K562 treated with DMSO at 1 percent for 12 hours (cell line): ENCODE measurements around the gene KRTAP4-9. TPM values are rescaled to one million over a fixed set of nuclear protein-coding genes. Genes with fewer than 3 reads are reported as not detected.

Experiments used
- total RNA-seq: library from RNA; unstranded; fragments of 300-600 nt; gene quantifications from 2 replicates; pipeline ENCODE4 v1.2.3, GENCODE V29; 2022; ENCODE audit not compliant: insufficient read depth

Gene KRTAP4-9
- total RNA-seq = not detected in 2 replicates

DNA sequence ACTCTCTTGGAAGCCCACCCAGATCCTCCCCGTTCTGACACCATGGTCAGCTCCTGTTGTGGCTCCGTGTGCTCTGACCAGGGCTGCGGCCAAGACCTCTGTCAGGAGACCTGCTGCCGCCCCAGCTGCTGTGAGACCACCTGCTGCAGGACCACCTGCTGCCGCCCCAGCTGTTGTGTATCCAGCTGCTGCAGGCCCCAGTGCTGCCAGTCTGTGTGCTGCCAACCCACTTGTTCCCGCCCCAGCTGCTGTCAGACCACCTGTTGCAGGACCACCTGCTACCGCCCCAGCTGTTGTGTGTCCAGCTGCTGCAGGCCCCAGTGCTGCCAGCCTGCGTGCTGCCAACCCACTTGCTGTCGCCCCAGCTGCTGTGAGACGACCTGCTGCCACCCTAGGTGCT is at the start of gene KRTAP4-9:
Gene KRTAP4-9 (plus strand): TSS at position 43 of the 400 bp plus-strand sequence. CDS start 0 bp downstream, at position 43.

DNA sequence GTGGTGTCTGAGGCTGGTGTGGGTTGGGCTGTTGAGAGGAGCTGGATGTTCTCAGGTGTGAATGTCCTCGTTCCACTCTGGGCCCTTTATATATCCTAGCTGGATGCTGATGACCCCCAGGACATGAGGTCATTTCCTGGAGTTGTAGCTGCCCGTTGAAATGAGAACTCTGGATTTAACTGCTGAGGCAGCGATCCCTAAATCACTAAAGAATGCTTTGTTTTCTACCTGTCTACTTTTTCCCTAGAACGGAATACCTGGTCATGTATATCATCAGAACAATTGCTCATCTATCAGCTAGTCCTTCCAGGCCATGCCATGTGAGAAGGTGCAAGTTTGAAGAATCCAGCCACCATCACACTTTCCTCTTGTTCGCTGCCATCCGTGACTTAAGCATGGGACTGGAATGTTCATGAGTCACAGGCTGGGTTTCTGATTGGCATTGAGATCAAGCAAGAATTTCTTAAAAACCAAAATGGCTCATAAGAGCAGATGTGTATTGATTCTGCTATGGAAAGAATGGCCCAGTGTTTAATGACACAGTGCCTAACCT is 45.1 kb upstream of the KRTAP4-9 start, which contains the start of gene KRTAP2-3:
Gene KRTAP2-3 (minus strand): TSS at position 63 of the 553 bp plus-strand sequence. CDS start 64 bp downstream, outside the sequence.

DNA sequence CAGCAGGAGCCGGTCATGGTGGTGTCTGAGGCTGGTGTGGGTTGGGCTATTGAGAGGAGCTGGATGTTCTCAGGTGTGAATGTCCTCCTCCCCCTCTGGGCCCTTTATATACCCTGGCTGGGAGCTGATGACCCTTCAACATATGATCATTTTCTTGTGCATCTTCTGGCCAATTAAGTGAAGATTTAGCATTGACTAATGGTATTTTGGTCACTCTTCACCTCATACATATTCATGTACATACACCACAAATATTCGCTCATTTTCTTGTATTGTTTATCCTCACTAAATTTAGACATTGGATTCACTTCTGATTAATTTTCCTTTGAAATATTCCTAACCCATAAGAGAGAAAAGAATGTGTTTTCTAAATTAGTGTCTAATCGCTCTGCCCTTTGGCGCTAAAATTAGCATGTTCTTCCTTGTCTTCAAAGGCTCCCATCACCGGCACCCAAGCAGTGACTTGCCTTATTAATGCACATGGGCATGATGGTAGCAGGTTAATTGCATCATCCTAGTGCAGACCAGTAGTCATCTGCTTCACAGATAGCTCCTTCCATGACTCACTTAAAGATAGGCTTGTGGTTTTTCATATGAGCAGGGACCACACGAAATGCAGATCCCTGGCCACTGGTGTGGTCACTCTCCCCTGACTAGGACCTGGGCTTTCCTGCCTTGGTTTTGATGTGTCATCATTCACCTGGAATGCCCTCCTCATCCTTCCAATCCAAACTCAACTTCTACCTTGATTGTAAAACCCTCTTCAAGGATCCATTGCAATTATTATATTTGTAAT is 39.2 kb upstream of the KRTAP4-9 start, which contains the start of gene KRTAP2-4:
Gene KRTAP2-4 (minus strand): TSS at position 51 of the 796 bp plus-strand sequence. CDS start 34 bp downstream, at position 17.

DNA sequence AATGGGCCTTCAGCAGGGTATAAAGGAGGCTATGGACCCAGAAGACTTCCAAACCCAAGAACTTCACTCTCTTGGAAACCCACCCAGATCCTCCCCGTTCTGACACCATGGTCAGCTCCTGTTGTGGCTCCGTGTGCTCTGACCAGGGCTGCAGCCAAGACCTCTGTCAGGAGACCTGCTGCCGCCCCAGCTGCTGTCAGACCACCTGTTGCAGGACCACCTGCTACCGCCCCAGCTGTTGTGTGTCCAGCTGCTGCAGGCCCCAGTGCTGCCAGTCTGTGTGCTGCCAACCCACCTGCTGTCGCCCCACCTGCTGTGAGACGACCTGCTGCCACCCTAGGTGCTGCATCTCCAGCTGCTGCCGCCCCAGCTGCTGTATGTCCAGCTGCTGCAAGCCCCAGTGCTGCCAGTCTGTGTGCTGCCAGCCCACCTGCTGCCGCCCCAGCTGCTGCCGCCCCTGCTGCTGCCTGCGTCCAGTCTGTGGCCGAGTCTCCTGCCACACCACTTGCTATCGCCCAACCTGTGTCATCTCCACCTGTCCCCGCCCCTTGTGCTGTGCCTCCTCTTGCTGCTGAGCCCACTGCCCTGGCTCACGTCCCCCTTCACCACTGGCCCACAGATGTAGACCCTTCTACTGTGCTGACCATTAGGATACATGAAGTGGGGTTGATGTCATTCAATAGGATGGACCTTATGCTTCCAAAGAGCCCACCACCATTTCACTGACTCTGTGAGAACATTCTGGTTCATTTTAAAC is 20.9 kb upstream of the KRTAP4-9 start, which contains the start of gene KRTAP4-7:
Gene KRTAP4-7 (plus strand): TSS at position 51 of the 757 bp plus-strand sequence. CDS start 57 bp downstream, at position 108.

DNA sequence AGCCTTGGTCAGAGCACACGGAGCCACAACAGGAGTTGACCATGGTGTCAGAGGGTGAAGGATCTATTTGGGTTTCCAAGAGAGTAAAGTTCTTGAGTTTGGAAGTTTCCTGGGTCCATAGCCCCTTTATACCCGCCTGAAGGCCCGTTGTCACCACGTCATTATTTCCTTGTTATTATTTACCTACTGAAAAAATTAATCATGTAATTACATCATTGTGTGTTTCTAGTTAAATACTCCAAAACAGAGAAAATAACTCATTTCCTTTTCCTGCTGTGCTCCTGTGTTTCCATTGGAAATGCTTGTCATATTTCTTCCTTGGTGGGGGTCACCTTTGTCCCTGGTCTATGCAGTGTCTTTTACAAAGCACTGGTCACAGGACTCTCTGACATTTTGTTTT is 7.1 kb upstream of the KRTAP4-9 start, which contains the start of gene KRTAP4-8:
Gene KRTAP4-8 (minus strand): TSS at position 101 of the 400 bp plus-strand sequence. CDS start 58 bp downstream, at position 43.

DNA sequence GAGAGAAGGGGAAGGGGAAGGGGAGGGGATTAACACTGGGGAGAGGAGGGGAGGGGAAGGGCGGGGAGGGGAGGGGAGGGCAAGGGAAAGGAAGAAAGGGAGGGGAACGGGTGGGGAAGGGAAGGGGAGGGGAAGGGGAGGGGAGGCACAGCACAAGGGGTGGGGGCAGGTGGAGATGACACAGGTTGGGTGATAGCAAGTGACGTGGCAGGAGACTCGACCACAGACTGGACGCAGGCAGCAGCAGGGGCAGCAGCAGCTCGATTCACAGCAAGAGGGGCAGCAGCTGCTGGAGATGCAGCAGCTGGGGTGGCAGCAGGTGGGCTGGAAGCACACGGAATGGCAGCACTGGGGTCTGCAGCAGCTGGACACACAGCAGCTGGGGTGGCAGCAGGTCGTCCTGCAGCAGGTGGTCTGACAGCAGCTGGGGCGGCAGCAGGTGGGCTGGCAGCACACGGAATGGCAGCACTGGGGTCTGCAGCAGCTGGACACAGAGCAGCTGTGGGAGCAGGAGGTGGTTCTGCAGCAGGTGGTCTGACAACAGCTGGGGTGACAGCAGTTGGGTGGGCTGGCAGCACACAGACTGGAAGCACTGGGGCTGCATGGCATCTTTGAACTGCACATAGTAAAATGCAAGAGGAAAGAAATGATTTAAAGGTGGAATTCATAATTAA is 3.5 kb upstream of the KRTAP4-9 start, which contains the start of gene KRTAP4-16:
Gene KRTAP4-16 (minus strand): TSS at position 624 of the 674 bp plus-strand sequence. CDS start 0 bp downstream, at position 624.

DNA sequence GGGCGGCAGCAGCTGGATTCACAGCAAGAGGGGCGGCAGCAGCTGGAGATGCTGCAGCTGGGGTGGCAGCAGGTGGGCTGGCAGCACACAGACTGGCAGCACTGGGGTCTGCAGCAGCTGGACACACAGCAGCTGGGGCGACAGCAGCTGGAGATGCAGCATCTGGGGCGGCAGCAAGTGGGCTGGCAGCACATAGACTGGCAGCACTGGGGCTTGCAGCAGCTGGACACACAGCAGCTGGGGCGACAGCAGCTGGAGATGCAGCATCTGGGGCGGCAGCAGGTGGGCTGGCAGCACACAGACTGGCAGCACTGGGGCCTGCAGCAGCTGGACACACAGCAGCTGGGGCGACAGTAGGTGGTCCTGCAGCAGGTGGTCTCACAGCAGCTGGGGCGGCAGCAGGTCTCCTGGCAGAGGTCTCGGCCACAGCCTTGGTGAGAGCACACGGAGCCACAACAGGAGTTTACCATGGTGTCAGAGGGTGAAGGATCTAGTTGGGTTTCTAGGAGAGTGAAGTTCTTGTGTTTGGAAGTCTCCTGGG is 12.7 kb downstream of the KRTAP4-9 start, which contains the start of gene KRTAP4-11:
Gene KRTAP4-11 (minus strand): TSS at position 528 of the 541 bp plus-strand sequence. CDS start 58 bp downstream, at position 470.

DNA sequence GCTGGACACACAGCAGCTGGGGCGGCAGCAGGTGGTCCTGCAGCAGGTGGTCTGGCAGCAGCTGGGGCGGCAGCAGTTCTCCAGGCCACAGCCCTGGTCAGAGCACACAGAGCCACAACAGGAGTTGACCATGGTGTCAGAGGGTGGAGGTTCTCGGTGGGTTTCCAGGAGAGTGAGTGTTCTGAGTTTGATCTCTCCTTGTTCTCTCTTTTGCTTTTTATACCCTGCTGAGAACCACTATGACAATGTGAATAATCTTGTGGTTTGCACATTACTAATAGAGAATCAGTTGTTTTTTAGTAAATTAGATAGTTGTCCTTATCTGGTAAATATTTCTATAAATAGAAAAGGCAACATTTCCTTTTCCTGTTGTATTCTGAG is 18.8 kb downstream of the KRTAP4-9 start, which contains the start of gene KRTAP4-12:
Gene KRTAP4-12 (minus strand): TSS at position 192 of the 381 bp plus-strand sequence. CDS start 60 bp downstream, at position 132.

DNA sequence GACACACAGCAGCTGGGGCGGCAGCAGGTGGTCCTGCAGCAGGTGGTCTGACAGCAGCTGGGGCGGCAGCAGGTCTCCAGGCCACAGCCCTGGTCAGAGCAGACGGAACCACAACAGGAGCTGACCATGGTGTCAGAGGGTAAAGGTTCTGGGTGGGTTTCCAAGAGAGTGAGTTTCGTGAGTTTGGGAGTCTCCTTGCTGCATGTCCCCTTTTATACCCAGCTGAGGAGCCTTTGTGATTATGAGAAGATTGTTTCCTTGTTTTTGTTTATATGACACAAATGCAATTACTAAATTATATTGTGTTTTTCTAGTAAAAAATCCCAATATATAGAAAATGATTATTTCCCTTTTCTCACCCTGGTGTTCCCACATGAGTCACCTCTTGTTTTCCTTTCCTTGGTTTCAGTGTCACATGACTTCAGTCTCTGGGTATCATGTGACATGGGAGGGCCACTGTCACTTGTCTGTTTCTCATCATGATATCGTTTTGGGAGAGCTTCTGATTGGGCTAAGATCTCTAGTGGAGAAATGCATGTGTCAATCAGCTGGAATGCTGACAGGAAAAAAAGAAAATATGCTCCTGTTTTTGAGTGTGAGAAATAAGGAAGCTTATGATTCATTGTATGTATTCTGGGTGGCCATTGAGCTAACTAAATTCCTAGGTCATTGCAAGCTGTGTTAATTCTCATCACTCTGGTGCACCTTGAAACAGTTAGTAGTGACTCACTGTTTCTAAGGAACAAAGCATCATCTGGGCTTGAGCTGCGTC is 35.4 kb downstream of the KRTAP4-9 start, which contains the start of gene KRTAP4-6:
Gene KRTAP4-6 (minus strand): TSS at position 185 of the 772 bp plus-strand sequence. CDS start 57 bp downstream, at position 128.

DNA sequence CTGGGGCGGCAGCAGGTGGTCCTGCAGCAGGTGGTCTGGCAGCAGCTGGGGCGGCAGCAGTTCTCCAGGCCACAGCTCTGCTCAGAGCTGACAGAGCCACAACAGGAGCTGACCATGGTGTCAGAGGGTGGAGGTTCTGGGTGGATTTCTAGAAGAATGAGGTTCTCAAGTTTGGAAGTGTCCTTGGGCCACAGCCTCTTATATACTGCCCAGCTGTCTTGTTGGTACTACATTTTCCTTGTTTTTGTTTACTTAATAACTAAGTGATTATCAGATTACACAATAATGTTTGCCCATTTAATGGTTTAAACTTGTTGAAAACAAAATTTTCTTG is 44.4 kb downstream of the KRTAP4-9 start, which contains the start of gene KRTAP4-5:
Gene KRTAP4-5 (minus strand): TSS at position 174 of the 334 bp plus-strand sequence. CDS start 58 bp downstream, at position 116.

Other genes starting within 250 kb of the KRTAP4-9 start
- gene KRT12, start 238.2 kb upstream of the KRTAP4-9 start, total RNA-seq = 4.0 and 9.9 TPM in 2 replicates
- gene KRT20, start 220.1 kb upstream of the KRTAP4-9 start, total RNA-seq = not detected in 2 replicates
- not detected in 2 replicates for gene KRT23, start 167.7 kb upstream of the KRTAP4-9 start, total RNA-seq
- gene KRT39, start 138.4 kb upstream of the KRTAP4-9 start, total RNA-seq = not detected in 2 replicates
- not detected in 2 replicates for gene KRT40, start 121.1 kb upstream of the KRTAP4-9 start, total RNA-seq
- gene KRTAP3-3, start 111.2 kb upstream of the KRTAP4-9 start, total RNA-seq = not detected in 2 replicates
- not detected in 2 replicates for gene KRTAP3-2, start 105.5 kb upstream of the KRTAP4-9 start, total RNA-seq
- gene KRTAP3-1, start 96.3 kb upstream of the KRTAP4-9 start, total RNA-seq = not detected in 2 replicates
- not detected in 2 replicates for gene KRTAP1-5, start 78.2 kb upstream of the KRTAP4-9 start, total RNA-seq
- gene KRTAP1-4, start 75.2 kb upstream of the KRTAP4-9 start, total RNA-seq = not detected in 2 replicates
- gene KRTAP1-3, start 70.5 kb upstream of the KRTAP4-9 start, total RNA-seq = not detected in 2 replicates
- gene KRTAP1-1, start 63.9 kb upstream of the KRTAP4-9 start, total RNA-seq = not detected in 2 replicates
- not detected in 2 replicates for gene KRTAP2-1, start 58.1 kb upstream of the KRTAP4-9 start, total RNA-seq
- not detected in 2 replicates for gene KRTAP2-2, start 50.2 kb upstream of the KRTAP4-9 start, total RNA-seq
- gene KRTAP2-3, start 45.3 kb upstream of the KRTAP4-9 start, total RNA-seq = not detected in 2 replicates
- gene KRTAP2-4, start 39.5 kb upstream of the KRTAP4-9 start, total RNA-seq = not detected in 2 replicates
- gene KRTAP4-7, start 21.2 kb upstream of the KRTAP4-9 start, total RNA-seq = not detected in 2 replicates
- gene KRTAP4-8, start 7.2 kb upstream of the KRTAP4-9 start, total RNA-seq = not detected in 2 replicates
- not detected in 2 replicates for gene KRTAP4-16, start 3.2 kb upstream of the KRTAP4-9 start, total RNA-seq
- not detected in 2 replicates for gene KRTAP4-11, start 13.0 kb downstream of the KRTAP4-9 start, total RNA-seq
- gene KRTAP4-12, start 18.8 kb downstream of the KRTAP4-9 start, total RNA-seq = not detected in 2 replicates
- not detected in 2 replicates for gene KRTAP4-6, start 35.2 kb downstream of the KRTAP4-9 start, total RNA-seq
- gene KRTAP4-5, start 44.4 kb downstream of the KRTAP4-9 start, total RNA-seq = not detected in 2 replicates
- gene KRTAP4-4, start 55.4 kb downstream of the KRTAP4-9 start, total RNA-seq = not detected in 2 replicates
- gene KRTAP4-3, start 62.8 kb downstream of the KRTAP4-9 start, total RNA-seq = not detected in 2 replicates
- not detected in 2 replicates for gene KRTAP4-2, start 72.8 kb downstream of the KRTAP4-9 start, total RNA-seq
- gene KRTAP4-1, start 79.5 kb downstream of the KRTAP4-9 start, total RNA-seq = not detected in 2 replicates
- gene KRTAP9-1, start 84.5 kb downstream of the KRTAP4-9 start, total RNA-seq = not detected in 2 replicates
- not detected in 2 replicates for gene KRTAP9-2, start 121.3 kb downstream of the KRTAP4-9 start, total RNA-seq
- not detected in 2 replicates for gene KRTAP9-3, start 127.1 kb downstream of the KRTAP4-9 start, total RNA-seq
- not detected in 2 replicates for gene KRTAP9-8, start 132.6 kb downstream of the KRTAP4-9 start, total RNA-seq
- not detected in 2 replicates for gene KRTAP9-4, start 144.3 kb downstream of the KRTAP4-9 start, total RNA-seq
- gene KRTAP9-9, start 150.0 kb downstream of the KRTAP4-9 start, total RNA-seq = not detected in 2 replicates
- gene KRTAP9-6, start 160.0 kb downstream of the KRTAP4-9 start, total RNA-seq = not detected in 2 replicates
- gene KRTAP9-7, start 170.3 kb downstream of the KRTAP4-9 start, total RNA-seq = not detected in 2 replicates
- not detected in 2 replicates for gene KRTAP29-1, start 197.5 kb downstream of the KRTAP4-9 start, total RNA-seq
- not detected in 2 replicates for gene KRTAP16-1, start 203.9 kb downstream of the KRTAP4-9 start, total RNA-seq
- not detected in 2 replicates for gene KRTAP17-1, start 210.3 kb downstream of the KRTAP4-9 start, total RNA-seq
- gene KRT33A, start 245.4 kb downstream of the KRTAP4-9 start, total RNA-seq = not detected in 2 replicates